ENCODE results near the gene MS4A18.

DNA sequence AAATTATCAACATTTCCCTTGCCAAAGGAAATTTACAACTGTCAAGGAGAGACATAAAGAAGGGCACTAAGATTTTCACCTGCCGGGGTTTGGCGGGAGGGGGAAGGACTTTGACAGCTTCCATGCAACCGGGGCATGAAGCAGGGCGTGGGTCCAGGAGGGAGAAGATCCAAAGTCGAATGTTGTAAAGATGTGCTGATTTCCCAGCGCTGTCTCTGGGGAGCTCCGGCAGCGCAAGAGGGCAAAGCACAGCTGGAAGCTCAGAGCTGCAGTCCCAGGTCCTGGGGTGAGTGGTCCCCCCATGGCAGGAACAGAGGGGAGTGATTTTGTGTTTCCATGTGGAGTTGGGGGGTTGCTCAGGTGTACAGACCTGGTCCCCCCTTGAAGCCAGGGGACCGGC lies 60.6 kb downstream of the MS4A18 start, which contains the start of gene MS4A10:
- TF ChIP-seq POLR2A (IDR thresholded peaks at IDR 0.05; ENCODE audit: borderline replicate concordance, extremely low read depth, insufficient read depth, insufficient read length) (no peak), ZFX (IDR thresholded peaks at IDR 0.05) (no peak), POLR2AphosphoS5 (IDR thresholded peaks at IDR 0.05; ENCODE audit: low read depth, low read length) (no peak), SIN3A (IDR thresholded peaks at IDR 0.05; ENCODE audit: low read depth) (no peak), YY1 (IDR thresholded peaks at IDR 0.05; ENCODE audit: extremely low read depth, insufficient replicate concordance, low read depth, low read length) (no peak), ZNF274 (IDR thresholded peaks at IDR 0.05; ENCODE audit: low read depth, low read length) (no peak), SP1 (IDR thresholded peaks at IDR 0.05; ENCODE audit: low read depth) (no peak), EZH2 (IDR thresholded peaks at IDR 0.05) (no peak), CEBPB (IDR thresholded peaks at IDR 0.05; ENCODE audit: low read depth) (no peak), SRF (IDR thresholded peaks at IDR 0.05; ENCODE audit: low read depth) (no peak), CBX3 (IDR thresholded peaks at IDR 0.05; ENCODE audit: low read depth) (no peak)
- TF ChIP-seq, protein P1, sequence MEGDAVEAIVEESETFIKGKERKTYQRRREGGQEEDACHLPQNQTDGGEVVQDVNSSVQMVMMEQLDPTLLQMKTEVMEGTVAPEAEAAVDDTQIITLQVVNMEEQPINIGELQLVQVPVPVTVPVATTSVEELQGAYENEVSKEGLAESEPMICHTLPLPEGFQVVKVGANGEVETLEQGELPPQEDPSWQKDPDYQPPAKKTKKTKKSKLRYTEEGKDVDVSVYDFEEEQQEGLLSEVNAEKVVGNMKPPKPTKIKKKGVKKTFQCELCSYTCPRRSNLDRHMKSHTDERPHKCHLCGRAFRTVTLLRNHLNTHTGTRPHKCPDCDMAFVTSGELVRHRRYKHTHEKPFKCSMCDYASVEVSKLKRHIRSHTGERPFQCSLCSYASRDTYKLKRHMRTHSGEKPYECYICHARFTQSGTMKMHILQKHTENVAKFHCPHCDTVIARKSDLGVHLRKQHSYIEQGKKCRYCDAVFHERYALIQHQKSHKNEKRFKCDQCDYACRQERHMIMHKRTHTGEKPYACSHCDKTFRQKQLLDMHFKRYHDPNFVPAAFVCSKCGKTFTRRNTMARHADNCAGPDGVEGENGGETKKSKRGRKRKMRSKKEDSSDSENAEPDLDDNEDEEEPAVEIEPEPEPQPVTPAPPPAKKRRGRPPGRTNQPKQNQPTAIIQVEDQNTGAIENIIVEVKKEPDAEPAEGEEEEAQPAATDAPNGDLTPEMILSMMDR (IDR thresholded peaks at IDR 0.05 in 2 of 3, conservative IDR thresholded peaks at IDR 0.05 in 1 of 3; ENCODE audit: borderline replicate concordance in 1 of 3, insufficient read depth in 1 of 3, low read depth in 2 of 3, low read length in 2 of 3), result no peak
- TF ChIP-seq, protein P2, sequence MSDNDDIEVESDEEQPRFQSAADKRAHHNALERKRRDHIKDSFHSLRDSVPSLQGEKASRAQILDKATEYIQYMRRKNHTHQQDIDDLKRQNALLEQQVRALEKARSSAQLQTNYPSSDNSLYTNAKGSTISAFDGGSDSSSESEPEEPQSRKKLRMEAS (IDR thresholded peaks at IDR 0.05), result no peak

All from HCT116 (cell line).